HG03097 (cell line): ENCODE data around the gene RTCB.
A peak's percentile ranks its signal among the peaks of the same experiment; 100 is the strongest.

Experiments
- ATAC-seq: cut with Tn5 transposase; IDR thresholded peaks from one replicate; pipeline ENCODE4 v1.9.1; 2021; ENCODE audit not compliant: unreplicated experiment, low FRiP score

The RTCB gene

DNA sequence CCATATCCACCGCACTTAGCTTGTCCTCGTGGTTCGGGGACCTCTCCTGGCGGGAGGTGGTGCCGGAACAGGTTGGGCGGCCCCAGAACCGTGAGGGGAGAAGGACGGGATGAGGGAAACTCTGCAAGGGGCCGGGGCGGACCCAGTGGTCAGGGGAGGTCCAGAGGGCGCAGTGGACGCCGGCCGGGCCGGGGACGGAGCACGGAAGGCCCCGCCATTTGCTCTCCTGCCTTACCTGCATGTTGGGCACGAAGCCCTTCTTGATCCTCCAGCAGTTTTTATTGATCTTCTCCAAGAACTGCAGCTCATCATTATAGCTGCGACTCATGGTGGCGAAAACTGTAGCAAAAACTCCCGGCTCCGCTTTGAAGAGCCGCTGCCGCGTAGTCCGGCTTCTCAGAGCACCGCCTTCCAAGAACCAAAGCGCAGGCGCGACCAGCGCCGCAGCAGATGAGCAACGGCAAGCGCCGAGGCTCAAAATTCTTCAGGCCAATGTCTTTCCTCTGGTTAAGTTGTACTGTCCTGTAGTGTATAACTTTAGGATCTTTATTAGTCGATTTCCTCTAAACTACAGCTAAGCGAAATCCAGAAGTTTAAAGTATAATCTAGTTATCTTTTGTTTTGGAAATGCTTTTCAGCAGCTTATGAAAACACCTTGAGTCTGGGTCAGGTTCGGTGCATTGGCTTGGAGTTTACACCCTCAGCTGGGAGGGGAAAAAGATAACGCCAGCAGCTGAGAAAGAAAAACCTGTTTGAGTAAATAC, at the start of gene RTCB:
TSS of gene RTCB (minus strand) at position 419 of the 764 bp plus-strand sequence. CDS start at position 328, 91 bp downstream.
- ATAC-seq, result peak; percentile 68

DNA sequence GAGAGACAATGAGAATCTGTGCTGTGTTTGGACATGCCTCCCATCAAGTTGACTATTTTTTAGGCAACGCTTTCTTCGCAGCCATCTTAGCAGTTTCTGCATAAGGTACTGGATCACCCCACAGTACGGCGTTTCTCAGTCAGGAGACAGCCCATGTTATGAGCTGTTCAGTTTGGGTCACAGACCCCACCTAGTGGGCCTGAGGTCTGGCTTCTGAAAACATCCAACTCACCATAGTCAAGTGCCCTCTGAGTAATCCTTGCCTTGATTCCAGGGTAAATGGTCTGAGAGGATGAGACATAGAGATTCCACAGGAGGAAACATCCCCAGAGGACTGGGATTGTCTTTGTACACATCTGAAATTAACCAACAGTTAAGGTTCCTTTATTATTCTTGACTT, 45.0 kb upstream of the RTCB start:
- ATAC-seq, result no peak

DNA sequence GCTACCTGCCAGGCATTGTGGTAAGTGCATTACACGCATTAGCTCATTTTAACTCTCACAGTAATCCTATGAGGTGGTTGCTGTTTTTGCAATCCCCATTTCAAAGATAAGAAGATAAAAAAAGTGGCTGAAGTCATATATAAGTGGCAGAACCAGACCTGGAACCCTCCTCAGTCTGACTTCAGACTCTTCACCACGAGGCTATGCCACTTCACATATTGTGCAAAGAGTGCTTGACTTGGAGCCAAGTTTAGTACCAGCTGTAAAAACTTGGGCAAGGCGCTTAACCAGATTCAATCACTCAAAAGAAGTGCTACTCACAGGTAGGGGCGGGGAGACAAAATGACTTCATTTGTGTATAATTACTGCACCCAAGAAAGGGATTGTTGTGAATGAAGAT, 36.9 kb upstream of the RTCB start:
- ATAC-seq, result no peak

DNA sequence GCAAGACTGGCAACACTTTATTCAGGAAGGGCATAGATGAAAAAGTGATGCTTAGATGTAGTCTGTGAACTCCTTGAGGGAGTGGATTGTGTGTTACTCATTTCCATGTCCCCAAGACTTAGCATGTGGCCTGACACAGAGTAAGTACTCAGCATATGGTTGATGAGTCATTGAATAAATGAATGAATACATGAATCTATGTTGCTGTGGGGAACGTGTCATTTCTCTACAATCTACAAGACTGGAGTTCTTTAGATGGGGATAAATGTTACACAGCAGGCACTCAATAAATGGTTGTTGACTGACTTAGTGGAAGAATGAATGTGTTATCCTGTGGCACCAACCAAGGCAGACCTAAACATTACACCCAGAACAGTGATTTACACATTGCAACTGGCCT, 34.3 kb upstream of the RTCB start:
- no peak for ATAC-seq

DNA sequence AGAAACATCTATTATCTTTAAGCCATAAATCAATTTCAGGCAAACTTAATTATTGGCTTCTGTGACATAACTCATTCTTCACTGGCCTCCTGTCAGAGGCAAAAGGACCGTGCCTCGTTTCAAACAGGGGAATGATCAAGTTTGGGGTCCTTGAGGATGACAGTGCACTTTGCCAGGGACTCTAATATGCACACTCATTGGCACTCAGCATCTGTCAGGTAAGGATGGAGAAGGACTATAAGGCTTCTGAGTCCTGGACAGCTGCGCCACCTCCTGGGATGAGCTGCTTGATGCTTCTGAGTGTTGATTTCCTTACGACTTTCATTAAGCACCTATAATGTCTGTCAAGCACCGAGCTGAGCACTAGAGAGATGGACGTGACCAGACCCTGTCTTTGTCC, 32.0 kb upstream of the RTCB start:
- no peak for ATAC-seq

DNA sequence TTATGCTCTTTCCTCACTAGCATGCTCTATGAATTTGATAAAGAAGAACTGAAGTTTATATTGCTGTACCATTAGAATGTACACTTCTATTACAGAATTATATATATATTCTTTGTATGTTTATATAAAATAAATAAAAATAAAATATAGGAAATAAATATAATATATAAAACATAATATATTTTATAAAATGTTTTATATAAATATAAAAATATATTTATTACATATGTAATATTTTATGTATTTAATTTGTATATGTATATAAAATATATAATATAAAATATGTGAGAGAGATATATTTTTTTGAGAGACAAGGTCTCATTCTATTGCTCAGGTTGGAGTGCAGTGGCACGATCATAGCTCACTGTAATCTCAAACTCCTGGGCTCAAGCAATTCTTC, 18.3 kb upstream of the RTCB start:
- ATAC-seq, result no peak

DNA sequence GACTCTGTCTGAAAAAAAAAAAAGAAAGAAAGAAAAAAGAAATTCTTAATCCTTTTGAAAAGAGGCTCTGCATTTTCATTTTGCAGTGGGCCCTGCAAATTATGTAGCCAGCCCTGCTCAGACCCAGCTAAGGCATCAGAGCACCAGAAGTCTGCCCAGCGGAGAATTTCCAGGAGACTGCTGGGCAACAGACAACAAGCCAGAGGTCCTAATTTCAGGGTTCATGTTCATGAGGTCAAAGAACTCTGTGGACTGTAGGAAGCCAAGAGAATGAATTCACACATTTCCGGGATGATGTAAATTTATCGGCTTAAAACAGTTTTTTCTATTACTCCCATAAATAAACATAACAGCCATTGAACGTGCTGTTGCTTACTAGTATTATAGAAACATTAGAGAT, 14.8 kb upstream of the RTCB start:
- ATAC-seq, result no peak

DNA sequence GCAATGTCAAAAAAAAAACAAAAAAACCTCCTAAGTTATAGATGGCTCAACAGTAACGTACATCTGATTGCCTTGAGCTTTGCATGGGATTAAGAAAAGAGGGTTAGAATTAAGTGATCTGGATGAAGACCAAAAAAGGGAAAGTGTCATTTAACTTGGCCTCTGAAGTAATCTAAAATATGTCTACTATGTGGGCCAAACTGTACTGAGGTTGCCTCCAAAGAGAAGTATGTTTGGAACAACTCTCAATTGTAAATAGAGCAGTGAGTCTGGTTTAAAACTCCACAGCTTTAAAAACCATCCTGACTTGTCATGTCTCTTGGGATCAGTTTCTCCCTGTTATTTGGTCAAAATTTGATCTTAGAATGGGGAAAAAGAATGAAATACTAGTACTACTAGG, 11.6 kb upstream of the RTCB start:
- no peak for ATAC-seq

DNA sequence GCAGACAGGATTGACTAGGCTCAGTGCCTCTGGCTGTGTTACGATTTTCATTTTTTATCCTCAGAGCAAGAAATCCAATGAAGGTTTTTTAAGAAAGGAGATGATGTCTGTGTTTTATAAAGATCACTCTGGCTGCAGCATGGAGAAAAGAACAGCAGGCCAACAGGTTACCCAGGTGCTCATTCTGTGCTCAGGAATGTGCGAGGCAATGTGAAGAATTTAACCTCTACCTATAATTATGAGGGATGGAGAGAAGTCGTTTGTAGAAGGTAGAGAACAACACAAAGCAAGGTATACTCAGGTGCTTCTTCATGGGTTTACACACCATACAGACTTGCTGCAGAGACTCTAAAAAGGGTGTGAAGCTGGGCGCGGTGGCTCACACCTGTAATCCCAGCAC, 10.0 kb upstream of the RTCB start:
- ATAC-seq, result no peak

DNA sequence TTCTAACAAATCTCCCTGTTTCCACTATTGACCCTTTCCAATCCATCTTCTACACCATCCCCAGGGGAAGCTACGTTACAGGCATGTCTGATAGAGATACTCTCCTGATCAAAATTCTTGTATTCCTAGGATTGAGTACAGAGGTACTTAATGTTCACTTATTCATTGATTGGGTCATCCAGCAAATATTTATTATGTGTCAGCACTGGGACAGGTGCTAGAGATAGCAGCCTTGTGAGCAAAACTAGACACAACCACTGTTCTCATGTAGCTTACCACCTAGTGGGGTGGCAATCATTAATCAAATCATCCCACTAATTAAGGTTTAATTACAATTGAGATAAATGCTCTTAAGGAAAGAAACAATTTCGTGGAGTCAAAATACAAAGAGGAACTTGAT, 9.4 kb upstream of the RTCB start:
- ATAC-seq, result no peak

DNA sequence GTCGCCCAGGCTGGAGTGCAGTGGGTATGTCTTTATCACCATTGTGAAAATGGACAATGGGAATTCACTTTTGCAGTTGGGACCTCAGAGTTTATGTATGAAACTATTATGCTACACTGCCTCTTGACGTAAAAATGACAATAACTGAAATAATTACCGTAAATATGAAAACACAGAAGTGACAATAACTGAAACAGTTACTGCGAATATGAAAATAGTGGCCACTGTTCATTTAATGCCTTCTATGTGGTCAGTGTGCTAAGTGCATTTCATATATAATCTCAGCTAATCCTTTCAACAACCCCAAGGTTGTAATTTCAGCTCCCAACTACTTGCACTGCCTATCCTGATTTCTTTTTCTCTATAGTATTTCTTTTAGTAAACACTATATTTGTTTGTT, 5.9 kb upstream of the RTCB start:
- no peak for ATAC-seq

DNA sequence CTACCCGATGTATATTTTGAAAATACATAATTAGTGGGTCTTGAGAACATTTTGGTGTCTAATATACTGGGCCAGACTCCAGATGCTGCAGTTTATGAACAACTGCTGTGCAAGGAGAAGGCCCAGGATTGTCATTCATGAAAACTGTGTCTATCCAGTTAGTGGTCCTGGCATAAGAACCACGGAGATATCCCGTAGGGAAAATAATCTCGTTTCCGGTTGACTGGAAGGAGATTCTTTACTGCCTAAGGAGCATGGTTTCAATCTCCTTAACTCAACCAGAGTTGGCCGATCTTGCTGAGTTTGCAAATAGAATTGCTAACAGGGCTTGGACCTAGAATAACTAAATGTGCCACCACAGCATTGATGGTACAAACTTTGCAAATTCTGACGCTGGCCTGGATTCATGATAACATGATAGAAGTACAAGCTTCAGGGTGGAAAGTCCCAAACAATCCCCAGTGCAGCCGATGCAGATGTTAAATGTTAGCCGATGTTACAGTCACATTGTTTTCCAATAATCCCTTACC, 4.6 kb upstream of the RTCB start:
- ATAC-seq, result no peak

DNA sequence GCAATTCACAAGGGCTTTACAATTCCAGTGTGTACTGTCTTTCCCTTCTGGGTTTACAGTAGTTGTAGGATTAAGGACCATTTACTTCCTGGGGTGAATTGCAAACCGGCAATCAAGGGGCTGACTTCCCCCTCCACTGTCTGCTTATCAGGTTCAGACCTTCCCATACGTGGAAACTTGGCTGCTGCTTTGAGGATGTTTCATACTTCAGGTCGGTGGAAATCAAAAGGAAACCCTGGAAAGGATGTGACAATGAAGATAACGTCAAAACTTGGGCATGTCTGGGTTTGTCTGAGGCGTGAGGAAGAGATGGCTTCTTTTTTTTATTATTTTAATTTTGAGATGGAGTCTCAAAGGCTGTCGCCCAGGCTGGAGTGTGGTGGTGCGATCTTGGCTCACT, 2.1 kb upstream of the RTCB start:
- ATAC-seq, result no peak

DNA sequence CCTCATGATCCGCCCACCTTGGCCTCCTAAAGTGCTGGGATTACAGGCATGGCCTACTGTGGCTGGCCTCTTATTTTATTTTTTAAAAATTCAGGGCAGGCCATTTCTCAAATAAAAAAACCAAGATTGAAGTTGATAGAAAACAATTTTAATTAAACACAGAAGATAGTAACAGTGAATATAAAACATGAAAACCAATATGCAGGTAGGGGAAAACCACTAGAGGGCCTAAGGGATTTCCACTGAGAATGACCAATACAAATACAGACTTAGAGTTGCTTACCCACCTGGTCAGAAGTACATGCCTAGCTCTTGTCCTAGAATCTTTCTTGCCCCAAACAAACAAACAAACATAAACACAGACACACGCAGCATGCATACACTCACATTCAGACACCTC, 1.7 kb upstream of the RTCB start:
- ATAC-seq, result no peak

DNA sequence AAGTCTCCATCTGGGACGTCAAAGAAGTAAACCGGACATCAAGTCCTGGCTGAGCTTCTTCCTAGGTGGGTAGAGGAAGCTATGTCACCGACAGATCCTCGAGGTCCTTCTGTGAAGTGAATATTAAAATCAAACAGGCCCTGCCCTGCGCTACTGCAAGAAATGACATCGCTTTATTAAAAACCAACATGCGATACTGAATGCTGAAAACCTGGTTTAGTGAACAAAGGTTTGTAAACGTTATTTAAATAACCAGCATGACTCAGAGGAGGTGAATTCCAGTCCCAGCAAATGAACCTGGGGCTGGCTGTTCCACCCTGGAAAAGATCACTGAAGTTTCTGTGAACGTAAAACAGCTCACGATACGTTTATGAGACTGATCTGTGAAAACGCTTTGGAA, 645 bp downstream of the RTCB start:
- no peak for ATAC-seq

DNA sequence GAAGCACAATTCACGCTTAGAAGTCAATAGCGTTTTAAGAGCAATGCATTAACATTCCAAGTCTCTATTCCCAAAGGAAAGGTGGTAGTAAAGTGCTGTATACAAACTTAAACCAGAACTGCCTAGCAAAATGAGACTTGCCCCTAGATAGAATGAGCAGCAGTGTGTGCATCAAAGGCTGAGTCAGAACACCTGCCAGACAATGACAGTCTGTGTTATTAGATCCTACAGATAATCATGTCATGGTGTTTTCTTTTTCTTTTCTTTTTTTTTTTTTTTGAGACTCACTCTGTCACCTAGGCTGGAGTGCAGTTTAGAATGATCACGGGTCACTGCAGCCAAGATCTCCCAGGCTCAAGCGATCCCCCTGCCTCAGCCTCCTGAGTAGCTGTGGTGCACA, 1.6 kb downstream of the RTCB start:
- no peak for ATAC-seq

DNA sequence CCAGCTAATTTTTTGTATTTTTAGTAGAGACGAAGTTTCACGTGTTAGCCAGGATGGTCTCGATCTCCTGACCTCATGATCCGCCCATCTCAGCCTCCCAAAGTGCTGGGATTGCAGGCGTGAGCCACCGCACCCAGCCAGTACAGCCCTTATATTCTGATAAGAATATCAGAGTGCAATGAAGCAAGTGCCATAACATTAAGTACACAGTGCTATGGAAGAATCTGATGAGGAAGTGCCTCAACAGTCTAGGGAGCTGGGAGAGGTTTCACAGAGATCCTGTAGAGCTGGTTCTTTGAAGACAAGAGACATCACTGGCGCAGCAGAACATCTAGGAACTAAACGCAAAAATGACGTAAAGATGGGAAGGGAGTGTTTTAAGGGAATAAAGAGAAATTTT, 2.1 kb downstream of the RTCB start:
- ATAC-seq, result no peak

DNA sequence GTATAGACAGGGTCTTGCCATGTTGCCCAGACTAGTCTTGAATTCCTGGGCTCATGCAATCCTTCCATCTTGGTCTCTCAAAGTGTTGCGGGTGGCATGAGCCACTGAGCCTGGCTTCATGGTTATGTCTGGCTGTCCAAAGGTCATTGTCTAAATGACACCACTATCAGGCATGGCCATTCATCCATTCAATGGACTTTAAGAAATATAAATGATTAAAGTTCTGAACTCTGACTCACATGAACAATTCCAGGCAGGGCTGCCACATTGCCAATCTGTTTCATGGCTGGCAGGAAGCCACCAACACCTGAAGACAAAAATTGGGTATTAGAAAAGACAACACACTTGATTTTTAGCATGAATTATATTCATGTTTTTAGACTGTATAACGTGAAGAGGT, 4.1 kb downstream of the RTCB start:
- ATAC-seq, result no peak

DNA sequence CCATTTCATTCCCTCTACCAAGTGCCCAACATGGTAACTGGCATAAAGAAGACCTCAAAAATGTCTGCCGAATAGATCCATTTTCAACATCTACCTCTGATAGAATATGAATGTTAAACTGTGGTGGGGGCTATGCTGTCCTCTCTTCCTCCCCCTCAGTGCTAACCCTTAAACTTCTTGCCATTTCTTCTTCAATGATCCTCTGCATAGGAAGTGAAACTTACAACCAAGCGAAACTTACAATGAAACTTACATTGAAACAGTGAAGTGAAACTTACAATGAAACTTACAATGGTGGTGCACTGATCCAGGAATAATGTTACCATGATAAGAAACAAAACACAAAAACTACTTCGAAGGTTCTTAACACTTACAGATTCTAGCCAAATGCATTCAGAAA, 4.7 kb downstream of the RTCB start:
- no peak for ATAC-seq

DNA sequence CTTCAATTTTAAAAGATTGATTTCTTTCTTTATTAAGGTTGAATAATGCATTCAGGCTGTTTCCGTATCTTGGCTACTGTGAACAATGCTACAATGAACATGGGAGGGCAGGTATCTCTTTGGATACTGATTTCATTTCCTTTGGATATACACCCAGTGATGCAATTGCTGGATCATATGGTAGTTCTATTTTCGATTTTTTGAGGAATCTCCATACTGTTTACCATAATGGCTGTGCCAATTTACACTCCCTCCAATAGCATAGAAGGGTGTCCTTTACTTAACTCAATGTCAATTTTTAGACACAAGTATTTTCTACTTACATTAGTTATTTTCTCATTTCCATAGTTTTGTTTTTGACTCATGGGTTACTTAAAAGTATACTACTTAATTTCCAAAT, 8.0 kb downstream of the RTCB start:
- ATAC-seq, result no peak

DNA sequence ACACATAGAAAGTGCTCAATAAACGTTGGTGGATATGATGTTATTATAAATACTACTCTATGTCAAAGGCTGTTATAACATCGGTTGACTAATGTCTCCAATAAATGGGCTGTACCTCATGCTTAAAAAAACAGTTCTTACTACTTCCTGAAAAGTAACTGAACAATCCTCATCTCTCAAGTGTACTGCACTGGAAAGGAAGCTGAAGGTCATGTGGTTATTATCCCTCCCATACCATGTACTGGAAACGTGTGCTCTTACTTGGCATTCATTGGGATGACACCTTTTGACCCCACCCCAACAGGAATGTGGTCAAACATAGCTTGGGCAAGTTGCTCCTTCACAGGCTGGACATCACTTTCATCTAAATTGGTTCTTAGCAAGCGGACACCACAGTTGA, 10.6 kb downstream of the RTCB start:
- no peak for ATAC-seq

DNA sequence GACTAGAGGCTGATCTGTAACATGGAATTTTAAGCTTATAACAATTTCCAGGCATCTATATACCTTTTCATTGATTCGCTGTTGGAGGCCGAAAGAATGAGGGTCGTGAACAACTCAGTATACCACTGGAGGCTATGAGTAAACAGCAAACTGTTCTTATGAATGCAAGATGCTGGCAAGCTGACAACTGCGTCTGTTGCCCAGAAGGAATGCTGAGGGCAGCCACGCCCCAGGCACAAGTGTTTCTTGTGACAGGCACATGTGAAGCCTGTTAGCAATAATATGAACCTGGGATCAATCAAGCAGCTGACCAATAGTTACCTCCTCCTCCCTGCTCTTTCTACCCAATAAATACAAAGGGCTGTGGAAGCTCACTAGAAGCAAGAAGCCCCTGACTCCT, 15.3 kb downstream of the RTCB start:
- no peak for ATAC-seq

DNA sequence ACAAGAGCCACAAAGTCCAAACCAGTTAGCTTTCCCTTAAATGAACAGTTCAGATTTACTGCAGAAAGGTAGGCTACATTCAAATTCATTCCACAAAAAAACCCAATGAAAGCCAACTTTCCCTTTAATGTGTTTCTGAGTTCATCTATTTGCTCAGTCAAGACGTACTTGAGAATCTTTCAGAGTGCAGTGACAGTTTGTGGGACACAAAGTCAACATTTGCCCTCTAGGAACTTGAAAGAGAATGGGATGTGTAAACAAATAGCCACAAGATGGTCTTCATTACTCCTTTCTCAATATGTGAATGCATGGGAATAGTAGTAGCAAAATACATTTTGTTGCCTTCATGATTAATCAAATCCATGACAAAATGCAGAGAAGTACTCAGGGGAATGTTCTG, 15.8 kb downstream of the RTCB start:
- no peak for ATAC-seq
